Amygdala (tissue), 56 donors: ENCODE results near the gene C19orf44.
"Not testable (repeated sequence)": the region's sequence is repeated elsewhere in the genome, so short reads cannot be mapped to it uniquely, and the experiment has no call there.

ENCODE experiments used
- DNase-seq, 56 donors: peaks; one replicate each; lab custom pipeline; 2025; lab: John Stamatoyannopoulos, UW

The C19orf44 gene

DNA sequence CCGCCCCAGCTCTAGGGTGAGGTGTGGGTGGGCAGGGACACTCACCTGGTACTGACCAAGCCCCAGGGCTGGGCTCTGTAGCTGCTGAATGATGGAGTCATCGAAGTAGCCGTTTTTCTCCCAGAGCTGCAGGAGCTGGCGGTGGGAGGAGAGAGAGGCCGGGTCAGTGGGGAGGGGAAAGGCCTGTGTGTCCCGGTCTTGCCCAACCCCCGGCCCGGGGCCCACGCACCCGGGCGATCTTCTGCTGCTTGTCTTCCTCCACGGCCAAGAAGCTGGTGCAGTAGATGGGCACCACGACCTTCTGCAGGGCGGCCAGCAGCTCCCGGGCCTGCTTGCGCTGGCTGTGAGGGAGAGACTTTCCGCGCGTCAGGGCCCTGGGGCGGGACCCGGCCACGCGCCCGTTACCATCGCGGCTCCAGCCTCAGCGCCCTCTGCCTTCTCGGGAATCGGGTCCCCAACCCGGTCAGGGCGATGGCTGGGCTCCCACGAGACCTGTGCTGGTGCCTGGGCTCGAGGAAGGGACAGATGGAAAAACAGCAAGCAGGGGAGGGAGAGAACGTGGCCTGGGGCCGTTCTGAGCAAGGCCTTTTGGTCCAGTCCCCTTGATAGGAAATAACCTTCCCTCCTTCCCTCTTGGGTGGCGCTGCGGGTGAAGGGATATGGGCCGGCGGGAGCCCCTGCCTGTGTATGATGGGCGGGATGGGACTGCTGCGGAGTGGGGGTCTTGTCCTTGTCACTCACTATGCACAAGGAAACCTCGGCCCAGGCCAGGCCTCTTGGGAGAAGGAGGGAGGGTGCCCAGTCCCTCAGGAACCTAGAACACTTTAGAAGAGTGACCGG lies 34.6 kb downstream of the C19orf44 start:
- no peak for DNase-seq

DNA sequence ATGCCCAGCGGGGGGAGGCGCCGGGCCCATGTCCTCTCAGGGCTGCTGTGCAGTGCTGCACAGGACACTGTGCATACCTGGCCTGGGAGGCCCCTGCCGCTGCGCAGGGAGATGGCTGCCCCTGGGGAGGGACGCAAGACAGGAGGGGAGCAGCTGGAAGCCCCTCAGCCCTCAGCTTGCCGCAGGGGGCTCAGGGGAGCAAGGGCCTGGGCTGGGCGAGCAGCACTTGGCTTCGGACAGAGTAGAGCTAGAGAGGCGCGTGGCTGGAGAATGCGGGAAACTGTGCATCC lies 35.1 kb downstream of the C19orf44 start:
- DNase-seq: no peak

DNA sequence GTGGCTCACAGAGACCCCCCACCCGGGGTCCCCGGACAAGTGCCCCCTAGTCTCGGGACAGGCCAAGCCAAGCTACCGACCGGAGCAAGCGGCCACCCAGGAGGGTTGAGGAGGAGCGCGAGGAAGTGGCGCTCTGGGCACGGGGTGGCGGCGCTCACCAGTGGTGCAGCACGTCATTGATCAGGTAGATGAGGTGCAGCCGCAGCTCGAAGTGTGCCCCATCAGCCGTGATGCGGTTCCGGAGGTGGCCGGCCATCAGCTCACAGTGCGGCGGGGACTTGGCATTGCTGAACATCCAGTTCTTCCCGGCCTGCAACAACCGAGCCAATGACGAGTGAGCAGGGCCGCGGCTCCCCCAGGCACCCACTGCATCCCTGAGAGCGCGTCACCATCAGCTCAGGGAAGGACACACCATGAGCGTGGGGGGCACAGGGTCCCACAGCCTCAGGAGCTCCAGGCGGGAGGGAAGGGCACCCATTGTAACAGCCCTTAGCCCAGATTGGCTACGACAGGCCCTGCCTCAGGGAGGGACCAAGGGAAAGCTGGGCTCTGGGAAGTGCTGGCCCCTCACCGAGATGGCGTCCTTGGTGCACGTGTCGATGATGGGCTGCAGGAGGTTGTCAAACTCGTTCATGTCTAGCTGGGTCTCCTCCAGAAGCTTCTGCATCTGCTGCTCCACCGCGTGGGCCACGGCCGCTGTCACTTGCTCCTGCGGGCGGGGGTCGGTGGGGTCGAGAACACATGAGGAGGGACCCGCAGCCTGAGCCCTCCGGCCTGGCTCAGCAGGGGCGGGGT lies 36.4 kb downstream of the C19orf44 start:
- DNase-seq: no peak

DNA sequence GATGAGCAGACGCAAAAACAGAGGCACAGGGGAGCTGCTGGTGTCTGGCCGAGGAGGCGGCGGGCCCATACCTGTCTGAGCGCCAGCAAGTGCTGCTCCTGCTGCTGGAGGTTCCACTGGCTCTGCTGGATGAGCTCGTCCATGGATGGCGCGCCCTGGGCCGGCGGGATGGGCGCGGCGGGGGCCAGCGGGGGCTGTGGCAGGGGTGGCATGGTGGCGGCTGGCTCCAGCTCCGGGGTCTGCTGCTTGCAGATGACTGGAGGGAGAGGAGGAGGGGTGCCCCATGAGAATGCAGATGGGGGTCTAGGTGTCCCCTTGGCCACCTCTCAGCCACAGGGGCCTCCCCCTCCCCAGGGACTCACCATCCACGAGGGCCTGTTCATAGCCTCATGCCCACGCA lies 39.2 kb downstream of the C19orf44 start:
- DNase-seq: no peak

DNA sequence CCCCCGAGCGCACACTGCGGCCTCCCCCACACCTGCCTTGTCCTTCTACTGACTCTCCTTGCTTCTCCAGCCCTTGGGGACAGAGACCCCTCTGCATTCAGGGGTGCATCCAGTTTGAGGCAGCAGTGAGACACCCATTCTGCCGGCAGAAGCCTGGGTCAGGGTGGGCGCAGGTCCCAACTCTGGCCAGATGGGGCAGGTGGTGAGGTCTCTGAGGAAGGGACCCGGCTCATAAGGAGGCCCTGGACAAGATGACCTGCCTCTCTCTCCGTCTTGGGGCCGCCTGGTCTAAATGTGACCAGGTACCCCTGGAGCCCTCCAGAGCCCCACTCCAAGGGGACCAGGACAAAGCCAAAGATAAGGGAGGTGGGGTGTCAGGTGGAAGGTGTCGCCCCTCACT lies 39.9 kb downstream of the C19orf44 start:
- no peak for DNase-seq

DNA sequence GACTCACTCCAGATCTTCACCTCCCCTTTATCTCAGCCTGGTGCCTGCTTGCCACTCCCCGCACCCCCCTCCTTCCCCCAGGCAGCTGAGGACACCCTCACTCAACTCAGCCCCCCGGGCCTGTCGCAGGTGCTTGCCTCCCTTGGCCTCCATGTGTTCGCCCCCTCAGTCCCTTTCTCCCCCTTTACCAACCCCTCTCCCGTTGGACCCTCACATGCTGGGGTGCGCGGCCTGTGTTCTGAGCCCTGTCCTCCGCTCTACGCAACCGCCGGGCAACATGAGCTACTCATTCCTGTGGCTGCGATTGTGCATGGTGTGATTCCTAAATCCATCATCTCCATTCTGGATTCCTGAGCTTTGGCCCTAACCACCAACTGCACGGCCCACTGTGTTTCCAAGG lies 40.9 kb downstream of the C19orf44 start:
- no peak for DNase-seq

DNA sequence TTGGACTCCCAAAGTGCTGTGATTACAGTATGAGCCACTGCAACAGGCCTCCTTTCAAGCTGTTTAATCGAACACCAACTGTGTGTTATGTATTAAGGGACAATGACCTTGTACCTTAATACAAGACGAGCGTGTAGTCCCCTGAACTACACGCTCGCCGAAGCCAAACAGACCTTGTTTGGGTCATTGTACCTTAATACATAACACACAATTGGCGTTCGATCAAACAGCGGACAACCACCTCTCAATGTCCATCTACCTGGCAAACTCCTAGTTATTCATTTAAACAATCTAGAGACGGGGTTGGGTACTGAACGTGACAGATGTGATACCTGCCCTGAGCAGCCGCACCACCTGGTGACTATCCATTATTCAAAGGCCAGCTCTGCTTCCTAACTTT lies 44.8 kb downstream of the C19orf44 start:
- no peak for DNase-seq

DNA sequence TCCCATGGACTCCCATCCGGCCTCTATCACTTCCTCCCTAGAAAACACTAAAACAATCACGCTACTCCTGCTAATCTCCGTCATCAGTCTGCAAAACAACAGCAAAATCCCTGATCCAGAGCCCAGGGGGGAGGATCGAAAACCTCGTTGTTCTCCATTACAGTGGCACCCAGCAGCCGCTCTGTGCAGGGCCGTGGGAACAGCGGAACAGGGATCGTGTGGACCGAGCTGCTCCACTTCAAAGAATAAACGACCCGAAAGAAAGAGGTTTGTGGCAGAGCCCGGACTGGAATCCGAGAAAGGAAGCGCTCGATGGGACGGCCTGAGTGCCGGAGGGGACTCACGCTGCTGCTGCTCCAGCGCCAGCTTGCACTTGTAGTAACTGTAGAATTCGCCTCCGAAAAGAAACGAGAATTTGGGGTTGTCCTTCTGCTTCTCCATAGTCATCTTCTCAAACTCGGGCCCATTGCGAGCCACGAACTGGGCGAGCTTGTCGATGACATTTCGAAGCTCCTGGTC lies 45.4 kb downstream of the C19orf44 start:
- no peak for DNase-seq

DNA sequence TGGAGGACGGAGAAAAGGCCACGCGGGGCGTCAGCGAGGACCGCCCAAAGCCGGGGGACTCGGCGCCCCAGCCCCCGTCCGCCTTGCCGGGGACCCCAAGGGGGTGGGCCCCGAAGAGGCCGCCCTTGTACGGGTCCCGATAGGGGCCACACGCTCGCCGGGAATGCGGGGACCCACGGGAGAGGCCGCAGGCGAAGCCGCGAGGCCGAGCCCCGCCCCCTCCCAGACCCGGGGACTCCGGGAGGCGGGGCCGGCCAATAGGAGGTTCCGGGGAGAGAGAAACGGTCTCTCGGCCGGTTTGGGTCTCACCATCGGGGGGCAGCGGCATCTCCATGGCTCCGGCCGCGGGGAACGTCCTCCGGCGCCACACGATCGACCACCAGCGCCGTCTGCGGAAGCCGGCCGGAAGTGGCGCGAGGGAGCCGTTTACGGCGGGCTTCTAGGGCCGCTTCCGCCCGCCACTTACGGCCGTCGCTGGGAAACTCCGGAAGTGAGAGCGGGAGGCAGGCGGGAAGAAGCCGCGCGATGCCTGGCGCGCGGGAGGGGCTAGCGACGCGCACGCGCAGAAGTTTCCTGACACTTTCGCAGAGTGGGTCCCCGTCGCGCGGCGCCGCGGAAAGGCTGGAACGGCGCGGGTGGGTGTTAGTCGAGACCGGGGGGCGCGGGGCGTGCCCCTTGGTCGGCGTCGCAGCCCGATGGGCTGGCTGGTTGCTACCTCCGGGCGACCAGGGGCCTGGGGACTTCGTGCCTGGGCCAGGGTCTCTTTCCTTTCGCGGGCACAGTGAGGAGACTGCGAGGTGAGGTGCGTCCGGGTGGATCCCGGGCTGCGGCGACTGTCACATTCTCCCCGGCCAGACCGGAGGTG lies 46.1 kb downstream of the C19orf44 start, which contains the start of gene CHERP:
CHERP (minus strand) TSS at position 393 of the 865 bp plus-strand sequence; CDS start at position 334, 59 bp downstream.
- peak; percentile 50 to 95 (median 85) for DNase-seq

DNA sequence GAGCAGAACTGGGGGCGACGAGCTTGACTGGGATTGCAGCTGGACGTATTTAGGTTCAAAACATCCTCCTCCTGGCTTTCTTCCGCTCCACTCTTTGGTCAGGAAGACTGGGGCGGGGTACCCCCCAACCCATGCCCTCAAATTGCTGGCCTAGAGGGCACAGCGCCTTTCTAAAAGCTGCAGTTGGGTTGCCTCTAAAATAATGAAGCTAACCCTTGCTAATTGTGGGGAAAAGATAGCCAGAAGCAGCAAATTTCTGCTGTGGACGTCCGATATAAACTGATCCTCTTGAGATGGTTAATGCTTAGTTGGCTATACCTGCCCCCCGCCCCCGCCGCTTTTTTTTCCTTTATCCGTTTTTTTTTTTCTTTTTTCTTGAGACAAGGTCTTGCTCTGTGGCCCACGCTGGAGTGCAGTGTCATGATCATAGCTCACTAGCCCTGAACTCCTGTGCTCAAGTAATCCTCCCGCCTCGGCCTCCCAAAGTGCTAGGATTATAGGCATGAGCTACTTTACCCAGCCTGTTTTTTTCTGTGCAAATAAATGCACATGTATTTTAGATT lies 46.8 kb downstream of the C19orf44 start:
- peak in 1 of 56 donors; percentile 41 for DNase-seq

DNA sequence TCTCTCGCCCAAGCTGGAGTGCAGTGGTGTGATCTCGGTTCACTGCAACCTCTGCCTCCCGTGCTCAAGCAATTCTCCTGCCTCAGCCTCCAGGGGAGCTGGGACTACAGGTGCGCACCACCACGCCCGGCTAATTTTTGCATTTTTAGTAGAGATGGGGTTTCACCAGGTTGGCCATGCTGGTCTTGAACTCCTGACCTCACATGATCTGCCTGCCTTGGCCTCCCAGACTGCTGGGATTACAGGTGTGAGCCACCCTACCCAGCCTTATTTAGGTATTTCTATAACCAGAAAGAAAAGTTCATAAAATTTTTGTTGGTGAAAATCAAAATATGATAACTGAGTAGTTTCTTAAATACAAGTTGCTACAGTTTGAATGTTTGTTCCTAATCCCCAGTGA lies 47.5 kb downstream of the C19orf44 start:
- not testable (repeated sequence) for DNase-seq

DNA sequence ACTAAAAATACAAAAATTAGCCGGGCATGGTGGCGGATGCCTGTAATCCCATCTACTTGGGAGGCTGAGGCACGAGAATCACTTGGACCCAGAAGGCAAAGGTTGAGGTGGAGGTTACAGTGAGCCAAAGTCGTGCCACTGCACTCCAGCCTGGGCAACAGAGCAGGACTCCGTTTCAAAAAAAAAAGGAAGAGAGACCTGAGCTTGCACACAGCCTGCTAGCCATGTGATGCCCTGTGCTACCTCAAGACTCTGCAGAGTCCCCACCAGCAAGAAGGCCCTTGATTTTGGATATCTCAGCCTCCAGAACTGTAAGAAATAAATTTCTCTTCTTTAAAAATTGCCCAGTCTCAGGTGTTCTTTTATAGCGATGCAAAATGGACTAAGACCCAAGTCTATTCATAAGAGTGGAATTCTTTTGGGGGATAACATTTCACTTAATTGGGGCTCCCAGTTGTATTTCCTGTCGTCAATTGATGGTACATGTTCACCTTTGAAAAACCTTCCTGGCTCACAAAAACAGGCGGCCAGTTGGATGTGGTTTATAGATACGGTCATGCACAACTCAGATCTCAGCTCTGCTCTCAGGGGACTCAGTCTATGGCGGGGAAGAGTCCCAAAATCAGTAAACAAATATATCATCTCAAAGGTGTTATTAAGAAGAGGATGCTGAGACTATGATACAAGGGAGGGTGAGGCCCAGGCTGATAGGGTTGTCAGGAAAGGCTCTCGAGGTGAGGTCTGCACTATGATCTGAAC lies 48.5 kb downstream of the C19orf44 start:
- no peak for DNase-seq

DNA sequence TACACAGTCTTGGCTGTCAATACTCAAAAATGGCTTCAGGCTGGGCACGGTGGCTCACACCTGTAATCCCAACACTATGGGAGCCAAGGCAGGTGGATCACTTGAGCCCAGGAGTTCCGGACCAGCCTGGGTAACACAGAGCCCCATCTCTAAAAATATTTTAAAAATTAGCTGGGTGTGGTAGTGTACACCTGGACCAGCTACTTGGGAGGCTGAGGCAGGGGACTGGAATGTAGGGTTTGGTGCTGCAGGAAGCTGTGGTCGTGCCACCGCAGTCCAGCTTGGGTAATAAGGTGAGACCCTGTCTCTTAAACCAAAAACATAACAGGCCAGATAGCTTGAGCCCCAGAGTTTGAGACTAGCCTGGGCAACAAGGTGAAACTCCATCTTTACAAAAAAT lies 52.8 kb downstream of the C19orf44 start:
- DNase-seq: no peak

DNA sequence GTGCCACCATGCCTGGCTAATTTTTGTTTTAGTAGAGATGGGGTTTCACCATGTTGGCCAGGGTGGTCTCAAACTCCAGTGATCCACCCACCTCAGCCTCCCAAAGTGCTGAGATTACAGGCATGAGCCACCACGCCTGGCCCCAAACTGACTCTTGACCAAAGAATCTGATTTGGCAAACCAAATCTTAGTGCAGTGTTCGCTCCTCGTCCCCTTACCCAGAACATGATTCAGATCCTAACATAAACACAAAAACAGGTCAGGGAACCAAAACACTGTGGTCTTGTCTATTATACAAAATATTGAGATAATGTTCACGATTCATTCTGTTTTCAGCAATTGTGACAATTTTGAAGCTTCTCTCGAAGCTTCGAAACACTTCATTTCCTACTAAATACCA lies 55.7 kb downstream of the C19orf44 start:
- not testable (repeated sequence) for DNase-seq

DNA sequence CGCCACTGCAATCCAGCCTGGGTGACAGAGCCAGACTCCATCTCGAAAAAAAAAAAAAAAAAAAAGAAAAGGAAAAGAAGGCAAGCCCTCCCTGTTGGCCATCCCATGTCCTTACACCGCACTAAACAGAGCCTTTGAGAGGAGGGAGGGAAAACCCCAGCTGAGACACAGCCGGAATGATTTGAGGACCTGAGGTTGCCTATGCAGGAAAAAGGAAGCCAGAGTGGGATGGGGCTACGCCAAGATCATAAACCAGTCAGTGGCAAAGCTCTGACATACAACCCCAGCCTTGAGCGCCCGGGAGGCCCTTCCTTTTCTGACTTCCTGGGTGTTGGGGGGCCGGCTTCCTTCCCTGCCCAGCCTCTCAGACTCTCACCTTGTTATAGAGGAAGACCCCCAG lies 58.6 kb downstream of the C19orf44 start:
- DNase-seq: no peak

DNA sequence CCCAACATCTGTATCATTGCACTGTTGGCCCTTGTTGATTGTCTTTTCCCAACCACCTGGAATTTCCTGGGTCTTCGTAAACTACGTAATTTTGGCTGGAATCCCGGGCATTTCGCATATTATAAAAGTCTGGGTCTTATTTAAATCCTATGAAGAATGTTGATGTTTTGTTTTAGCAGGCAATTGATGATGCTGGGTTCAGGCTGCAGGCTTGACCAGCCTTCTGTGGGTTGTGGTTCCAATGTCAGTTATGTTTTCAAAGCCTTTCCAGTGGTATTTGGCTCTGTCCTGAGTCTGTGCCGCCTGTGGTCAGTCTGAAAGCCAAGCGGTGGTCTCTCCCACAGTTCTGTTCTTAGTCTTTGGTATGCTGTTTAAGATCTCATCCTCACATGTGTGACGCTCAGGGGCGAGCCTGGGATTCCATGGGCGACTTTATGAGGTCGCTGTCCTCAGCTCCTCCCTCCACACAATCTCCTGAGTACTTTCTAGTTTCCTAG lies 63.6 kb downstream of the C19orf44 start:
- DNase-seq: no peak

DNA sequence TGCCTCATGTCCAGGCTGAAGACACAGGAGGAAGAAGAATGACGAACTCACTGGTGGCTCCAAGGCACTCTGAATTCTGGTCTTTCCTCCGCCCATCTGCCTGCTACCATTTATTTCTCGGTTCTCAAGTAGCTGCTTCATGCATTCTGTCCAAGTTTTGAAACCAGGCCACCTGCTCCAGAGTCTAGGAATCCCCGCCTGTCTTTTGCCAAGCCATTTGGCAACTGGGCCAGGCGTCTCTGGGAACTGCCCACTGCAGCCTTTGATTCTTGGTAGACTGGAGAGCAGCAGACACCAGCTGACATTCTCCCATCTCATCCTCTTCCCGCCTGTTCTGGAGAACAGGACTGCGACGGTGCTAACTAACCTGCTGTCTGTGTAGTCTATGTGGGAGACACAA lies 65.2 kb downstream of the C19orf44 start:
- DNase-seq: peak in 23 of 56 donors; percentile 3 to 68 (median 22)

DNA sequence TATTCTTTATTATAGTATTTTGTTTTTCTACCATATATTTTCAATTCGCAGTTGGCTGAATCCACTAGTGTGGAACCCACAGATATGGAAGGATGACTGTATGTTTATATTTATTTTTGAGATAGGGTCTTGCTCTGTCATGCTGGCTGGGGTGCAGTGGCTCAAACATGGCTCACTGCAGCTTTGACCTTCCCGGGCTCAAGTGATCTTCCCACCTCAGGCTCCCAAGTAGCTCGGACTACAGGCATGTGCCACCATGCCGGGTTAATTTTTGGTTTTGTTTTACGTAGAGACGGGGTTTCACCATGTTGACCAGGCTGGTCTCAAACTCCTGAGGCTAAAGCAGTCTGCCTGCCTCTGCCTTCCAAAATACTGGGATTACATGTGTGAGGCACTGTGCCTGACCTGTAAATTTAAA lies 66.4 kb downstream of the C19orf44 start:
- no peak for DNase-seq

DNA sequence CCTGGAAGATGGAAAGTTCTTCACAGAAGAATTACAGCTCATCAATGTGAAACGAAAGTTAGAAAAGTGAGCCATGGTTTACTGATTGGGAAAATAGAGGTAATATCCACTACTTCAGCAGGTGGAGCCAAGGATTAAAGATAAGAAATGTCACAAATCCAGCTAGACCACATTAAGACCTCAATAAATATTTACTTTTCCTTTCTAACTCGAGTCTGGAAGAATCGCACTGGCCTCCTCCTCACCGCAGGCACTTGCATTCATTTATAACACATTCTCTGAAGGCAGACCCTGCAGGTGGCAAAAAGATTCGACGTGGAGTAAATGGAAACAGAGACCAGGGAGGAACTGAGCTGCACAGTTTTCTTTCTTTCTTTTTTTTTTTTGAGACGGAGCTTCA lies 68.6 kb downstream of the C19orf44 start:
- no peak for DNase-seq
